HG02571 (cell line): ENCODE results near the gene LRRC4C.

ENCODE experiments used
- ATAC-seq: cut with Tn5 transposase; IDR thresholded peaks from one replicate; pipeline ENCODE4 v1.9.1; 2021; ENCODE audit warnings: mild to moderate bottlenecking, moderate library complexity; ENCODE audit not compliant: unreplicated experiment

LRRC4C gene

DNA sequence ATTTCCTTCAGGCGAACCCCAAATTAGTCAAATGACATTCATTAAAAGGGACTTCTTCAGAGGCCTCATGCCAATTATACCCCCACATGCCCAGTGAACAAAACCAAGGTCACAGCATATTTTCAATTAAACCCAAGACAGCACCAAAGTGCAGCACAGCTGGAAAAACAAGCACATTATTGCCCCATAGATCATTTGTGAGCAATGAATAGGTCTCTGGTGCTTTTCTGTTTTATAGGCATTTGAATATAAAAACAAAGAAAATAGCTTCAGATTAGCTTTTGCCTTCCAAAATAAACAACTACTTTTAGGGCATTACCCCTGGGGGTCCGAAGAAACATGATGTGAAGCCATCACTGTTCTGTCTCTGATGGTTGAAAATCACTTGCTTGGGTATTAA is 1319.9 kb downstream of the LRRC4C start:
- ATAC-seq, result no peak

DNA sequence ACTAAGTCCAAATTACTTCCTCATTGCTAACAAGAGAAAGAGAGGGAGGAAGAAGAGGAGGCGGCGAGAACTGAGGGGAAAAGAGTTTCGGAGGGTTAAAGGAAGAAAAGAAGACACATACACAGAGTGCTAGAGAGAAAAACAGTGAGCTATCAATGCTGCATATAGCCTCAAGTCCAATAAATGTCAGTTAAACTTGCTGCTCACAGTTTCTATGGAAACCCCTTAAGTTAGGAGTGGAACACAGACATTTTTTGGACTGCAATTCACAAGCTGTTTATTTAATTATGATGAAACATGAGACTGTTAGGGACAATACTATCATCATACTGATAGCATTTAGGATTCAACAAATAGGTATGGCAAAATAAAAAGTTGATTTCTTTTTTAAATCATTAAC is 1320.4 kb downstream of the LRRC4C start:
- ATAC-seq, result no peak

DNA sequence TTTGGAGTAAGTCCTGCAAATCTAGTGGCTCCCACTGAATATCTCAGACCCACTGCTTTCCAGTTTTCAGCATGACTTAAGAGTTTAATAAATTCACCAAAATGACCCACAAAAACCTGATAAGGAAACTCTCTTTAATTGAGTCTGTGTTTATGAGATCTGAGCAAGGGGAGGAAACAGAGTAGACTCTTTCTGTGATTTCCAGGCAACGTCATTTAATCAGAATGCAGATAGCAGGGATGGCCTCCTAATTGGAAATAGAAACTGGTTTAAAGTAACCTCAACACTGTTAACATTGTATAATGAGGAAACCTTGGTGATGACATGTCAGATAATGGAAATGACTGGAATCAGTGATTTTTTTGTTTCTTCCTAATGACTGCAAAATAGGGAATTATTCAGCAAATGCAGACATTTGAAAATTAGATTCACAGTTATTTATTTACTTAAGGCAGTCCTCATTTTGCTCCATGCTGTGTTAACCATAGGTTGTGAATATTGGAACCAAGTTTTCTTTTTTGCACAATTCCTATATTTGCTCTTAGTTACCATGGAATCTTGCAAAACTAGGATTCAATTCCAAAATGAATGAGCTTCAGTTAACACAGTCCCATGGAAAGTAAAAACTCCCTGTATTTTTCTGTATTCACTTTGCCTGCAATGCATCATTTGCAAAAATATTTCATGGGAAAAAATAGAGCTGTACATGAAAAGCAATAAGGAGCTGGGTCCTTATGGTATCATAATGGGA is 1324.5 kb downstream of the LRRC4C start:
- ATAC-seq, result no peak

DNA sequence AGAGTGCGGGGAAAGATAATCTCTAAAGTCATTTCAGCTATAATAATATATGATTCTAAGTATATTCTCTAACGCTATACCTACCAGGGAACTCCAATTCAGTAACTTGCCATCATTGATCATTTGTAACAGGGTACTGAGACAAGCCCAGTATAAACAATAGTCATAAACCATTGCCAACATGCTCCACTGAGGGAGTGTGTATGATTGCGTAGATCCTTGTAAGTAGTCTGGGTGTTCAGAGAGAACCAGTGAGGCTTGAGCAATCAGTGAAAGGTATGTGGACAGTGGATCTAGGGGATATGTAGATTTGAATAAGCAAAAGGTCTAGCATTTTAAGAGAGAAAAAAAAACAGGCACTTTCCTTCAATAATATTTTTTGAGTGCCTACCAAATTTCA is 1326.0 kb downstream of the LRRC4C start:
- ATAC-seq, result no peak

DNA sequence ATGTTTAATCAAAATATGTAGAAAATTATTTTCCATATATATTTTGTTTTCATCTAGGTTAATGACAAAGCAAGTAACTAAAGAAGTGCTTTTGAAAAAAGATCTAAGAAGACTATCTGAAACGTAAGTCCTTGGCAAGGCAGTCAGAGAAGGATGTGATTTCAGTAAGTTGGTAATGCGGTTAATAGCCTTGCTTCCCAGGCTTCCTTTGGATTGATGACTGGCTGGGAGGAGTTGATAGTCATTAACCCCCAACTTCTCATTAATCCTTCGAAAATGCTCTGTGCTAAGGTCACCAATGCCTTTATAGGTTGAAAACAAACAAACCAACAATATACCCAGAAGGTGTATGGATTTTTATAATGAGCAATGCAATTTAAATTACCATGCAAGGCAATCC is 1326.5 kb downstream of the LRRC4C start:
- no peak for ATAC-seq

DNA sequence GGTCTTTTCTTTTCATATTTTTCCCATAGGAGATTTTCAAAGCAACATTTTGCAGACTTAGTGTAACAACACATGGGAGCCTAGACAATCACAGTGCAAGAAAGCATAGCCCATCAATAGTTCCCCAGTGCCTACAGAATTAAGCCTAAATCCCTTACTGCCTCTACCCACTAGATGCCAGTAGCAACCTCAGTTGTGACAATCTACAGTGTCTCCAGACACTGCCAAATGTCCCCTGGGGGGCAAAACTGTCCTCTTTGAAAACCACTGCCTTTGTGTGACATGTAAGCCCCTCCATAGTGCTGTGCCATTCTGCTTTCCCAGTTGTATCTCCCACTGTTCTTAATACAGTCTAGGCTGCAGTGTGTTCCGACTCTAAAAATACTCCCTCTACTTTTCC is 1329.0 kb downstream of the LRRC4C start:
- no peak for ATAC-seq

DNA sequence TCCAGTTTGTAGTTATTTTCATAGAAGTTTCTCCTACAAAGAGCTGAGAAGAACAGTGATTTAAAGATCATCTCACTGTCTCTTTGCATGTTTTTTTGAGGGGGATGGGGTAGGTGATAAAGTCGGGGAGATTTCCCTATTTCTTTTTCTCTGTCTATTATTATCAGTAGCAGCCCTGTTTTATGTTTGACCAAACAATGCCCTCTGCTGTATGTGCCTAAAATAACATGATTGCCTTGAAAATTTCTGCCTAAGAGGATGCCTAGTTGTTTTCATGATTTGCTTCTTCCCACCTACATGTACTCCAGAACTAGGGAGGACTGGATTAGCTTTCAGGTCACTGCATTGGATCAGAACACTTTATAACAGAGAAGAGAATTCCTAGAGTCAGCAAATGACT is 1330.2 kb downstream of the LRRC4C start:
- no peak for ATAC-seq

DNA sequence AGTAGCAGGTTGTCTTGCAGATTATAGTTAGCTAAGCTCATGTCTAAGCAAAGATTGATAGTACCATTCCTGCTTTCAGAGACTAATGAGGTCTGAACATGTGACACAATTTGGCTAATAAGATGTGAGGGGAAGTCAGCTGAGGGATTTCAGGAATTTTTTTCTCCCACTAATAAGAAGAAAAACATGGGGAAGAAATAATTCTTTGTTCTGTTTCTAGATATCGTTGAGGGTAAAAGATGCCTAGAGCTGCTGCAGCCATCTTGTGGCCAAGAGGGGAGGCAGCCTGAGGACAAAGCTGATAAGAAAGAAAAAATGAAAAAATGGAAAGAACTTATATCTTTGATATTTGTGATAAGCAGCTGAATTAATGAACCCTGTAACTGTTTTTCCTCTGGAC is 1334.4 kb downstream of the LRRC4C start:
- ATAC-seq, result no peak

DNA sequence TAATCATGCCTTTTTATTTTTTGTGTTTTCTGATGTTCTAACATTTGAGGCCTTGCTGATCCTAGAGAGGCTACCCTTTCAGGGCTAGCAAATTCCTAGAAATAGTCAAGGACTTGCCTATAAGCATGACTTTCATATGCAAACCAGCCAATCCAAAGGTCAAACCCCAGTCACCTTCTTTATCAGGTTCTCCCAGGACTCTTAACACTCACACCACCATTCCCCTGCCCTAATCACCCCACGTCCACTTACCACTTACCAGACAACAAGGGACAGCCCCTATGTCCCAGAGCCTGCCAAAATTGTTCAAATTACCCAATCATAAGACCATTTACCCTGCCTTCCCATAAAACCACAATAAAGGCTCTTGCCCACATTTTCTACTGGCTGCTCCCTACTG is 1339.8 kb downstream of the LRRC4C start:
- no peak for ATAC-seq

DNA sequence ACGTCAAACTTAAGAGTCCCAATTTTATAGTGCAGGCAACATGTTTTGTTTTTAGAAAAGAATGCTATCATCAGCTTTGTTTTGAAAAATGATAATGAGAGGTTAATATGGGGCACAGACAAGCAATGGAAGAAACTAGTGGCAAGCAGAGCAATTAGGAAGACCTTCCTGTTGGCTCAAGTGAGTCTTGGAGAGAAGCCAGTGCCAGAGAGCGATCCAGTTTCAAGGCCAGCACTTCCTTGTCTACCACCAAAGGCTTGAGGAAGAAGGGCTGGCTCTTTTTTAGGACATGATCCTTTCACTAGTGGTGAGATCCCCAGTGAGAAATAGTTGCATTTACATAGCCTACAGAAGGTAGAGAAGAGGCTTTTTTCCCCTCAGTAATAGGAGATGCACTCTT is 1340.7 kb downstream of the LRRC4C start:
- no peak for ATAC-seq

DNA sequence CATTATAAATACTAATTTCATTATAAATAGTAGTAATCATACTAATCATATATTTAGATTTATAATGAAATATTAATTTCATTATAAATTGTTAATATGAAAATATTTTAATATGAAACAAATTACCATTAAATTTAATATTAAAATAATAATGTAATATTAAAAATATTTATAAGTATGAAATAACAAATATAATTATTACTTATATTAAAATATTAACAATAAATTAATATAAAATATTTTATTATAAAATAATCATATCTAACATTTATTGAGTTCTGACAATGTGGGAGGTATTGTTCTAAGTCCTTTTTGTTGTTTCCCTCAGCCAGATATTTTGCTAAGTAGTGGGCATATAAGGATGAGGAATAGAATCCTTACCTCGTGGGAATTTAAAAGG is 1341.4 kb downstream of the LRRC4C start:
- ATAC-seq, result no peak

DNA sequence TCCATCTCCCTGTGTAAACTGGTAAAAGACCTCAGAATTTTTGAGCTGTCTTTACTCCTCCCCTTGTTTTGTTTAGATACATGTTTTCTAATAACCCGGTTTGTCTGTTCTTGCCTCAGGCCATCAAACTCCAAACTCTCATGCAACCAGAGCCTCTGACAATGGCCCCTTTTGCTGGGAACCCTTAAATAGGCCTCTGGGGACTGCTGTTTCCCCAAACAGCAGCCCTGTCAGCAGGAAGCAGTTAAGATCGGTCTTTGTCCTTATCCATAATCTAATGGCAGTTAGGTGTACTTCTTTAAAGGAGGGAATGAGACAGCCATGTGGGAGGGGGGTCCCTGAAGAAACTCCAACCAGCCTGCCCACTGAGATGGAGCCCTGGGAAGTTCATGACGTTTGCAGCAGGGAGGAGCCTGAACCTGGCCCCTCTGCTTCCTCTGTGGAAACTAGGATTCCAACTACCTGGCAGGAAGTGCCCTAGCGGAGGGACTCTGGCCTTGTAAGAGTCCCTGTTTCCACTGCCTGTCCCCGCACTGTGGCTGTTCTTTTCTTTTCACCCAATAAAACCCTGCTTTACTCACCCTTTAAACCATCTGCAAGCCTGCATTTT is 1354.4 kb downstream of the LRRC4C start:
- ATAC-seq, result no peak

DNA sequence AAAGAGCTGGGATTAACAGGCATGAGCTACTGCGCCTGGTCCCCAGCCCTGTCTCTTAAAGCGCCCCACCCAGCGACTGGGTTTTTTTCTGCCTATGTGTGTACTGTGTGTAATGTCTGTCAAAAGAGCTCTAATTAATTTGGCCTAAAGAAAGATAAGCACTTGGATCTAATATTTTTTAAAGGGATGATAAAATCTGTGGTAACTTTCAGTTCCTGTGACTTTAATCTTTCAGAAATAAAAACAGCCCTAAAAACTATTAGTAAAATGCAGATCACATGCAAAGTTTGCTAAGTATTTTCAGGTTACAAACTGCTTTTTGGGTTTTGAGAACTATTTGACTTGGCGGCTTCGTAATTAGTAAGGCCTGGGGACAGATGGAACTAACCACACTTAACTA is 1358.7 kb downstream of the LRRC4C start:
- no peak for ATAC-seq

DNA sequence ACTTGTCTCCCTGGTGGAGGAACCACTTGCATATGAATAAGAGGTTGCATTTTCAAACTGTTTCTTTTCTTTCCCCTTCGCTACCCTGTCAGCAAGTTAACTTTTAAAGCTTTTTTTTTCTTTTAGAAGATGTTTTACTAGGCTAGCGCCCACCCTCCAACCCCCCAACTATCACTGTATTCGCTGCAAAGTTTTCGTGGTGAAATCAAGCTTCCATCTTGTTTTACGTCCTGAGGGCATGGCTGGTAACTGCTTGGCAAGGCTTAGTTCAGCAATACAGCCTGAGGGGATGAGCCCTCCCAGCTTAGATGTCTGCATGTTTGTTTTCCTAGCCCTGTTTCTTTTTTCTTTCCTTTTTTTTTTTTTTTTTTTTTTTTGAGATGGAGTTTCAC is 1359.3 kb downstream of the LRRC4C start:
- ATAC-seq, result no peak

DNA sequence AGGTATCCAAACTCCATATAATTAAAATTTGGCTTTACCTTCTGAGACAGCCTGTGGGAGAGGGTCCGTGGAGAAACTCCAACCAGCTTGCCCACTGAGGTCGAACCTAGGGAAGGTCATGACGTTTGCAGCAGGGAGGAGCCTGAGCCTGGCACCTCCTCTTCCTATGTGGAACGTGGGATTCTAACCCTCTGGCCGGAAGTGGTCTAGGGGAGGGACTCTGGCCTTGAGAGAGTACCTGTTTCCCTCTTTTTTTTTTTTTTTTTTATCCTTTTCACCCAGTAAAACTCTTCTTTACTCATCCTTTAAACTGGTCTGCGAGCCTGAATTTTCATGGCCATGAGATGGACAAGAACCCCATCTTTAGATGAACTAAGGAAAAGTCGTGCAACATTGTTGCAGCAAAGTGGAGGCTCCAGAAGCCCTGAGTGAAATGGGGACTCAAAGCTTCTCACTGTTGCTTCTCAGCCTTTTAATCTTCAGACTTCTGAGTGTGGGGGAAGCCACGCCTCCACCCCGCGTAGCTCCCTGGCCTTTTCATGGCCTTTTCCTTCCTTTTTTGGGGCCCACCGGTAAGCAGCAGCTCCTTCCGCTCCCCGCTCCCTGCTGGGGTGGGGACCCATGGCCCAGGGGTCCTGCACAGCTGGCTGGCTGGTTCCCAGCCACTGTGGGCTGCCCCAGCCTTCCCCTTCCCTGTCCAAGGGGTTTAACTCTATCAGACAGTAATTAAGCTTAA is 1359.9 kb downstream of the LRRC4C start:
- ATAC-seq, result no peak

DNA sequence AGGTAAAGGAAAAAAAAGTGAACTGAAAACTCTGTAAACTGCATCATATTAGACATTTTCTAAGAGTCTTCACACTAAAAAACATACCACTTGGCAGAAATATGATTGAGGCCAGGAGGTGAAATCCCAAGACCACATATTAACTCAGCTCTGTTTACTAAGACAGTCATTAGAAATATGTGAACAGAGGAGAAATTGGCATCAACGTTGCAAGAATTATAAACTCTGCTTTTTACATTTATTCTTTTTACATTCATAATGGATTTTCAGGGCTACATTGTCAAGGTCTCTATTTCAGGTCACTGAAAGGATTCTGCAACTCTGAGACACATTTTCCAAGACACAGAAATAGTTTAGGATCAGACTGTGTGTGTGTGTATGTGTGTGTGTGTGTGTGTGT is 1364.0 kb downstream of the LRRC4C start:
- no peak for ATAC-seq

DNA sequence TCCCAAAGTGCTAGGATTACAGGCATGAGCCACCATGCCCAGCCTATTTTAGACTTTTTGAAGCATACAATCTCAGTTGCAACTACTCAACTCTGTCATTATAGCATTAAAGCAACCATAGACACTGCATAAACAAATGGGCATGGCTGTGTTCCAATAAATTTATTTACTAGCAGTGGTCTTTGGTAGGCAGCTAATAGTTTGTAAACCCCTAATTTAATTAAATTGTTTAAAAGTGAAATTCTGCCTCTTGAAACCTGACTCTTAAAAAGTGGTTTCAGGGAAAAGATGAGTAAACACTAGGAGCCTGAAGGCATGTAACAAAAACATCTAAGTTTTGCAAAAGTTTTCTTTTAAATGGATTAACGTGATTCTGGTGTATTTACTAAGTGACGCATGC is 1364.5 kb downstream of the LRRC4C start:
- ATAC-seq, result no peak

DNA sequence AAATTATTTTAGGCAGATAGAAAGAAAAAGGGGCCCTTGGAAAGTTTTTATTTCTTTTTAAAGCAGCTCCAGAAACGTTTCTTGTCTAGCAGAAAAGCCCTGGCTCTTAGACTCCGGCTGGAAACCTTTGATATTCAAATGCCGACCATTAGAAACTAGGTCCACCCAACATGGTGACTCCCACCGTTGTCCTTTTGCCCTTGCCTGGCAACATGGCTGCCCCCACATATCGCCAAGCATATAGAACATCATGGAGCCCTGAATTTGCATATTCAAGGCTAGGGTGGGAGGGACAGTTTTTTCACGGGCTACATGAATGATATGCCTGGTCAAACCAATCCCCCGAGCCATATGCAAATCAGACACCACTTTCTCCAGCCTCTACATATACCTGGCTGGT is 1379.0 kb downstream of the LRRC4C start:
- ATAC-seq, result no peak
